Measurements from ENCODE around the gene MIEF1.

Gene MIEF1

DNA sequence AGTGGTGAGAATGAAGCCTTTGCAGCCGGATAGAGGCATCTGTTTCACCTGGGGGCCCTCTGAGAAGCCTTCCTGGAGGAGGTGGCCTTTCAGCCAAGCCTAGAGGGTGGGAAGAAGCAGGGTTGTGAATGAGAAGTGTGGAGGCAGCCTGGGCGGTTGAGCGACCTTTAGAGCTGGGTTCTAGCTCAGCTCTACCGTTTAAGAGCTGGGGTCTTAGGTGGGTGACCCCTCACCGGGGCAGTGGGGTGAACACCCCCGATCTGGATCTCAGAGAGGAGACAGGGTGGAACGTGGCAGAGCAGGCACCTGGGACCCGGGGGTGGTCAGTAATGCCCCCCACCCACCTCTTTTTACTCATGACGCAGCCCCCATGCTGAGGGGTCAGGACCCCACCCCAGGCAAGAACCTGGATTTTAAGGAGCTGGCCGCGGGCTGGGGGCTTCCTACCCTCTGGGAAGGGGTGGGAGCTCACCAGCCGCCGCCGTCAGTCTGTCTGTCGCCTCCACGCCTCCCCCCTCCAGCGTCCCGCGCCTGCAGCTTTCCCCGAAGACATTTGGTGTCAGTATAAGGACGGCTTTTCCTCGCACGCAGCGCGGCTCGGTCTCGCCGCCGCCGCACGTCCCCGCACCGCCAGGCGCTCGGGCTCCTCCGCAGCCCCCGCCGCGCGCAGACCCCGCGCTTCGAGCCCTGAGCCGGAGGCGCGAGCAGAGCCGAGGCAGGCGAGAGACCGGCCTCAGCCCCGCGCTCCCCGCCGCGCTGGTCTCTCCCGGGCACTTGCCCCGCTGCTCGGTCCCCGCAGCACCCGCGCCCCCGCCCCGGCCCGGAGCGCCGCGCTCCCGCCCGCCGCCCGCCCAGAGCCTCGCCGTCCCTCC lies 55.1 kb downstream of the MIEF1 start:
- DNase-seq (ENCODE audit: low read depth in 2 of 2), result no peak

DNA sequence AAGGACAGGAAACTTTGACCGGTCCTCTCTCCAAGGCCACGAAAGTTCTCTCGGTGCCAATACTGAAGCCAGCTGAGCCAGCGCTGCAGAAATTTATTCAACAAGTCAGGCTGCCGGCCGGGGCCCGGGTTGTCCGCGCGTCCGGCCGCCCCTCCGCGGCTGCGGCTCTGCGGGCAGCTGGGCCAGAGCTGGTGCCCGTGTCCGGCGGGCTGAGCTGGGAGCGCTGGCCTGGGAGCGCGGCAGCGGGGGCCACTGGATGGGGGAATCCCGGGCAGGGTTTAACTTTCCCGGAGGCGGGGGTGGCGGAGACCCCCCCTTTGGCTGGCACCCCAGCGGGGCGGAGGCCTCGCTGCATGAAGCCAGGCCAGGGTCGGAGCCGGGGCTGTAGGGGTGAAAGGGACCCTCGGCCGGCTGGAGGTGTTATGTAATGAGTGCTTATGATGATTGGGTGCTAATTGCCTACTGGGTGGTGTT lies 56.2 kb downstream of the MIEF1 start:
- DNase-seq (ENCODE audit: low read depth in 2 of 2), result no peak

DNA sequence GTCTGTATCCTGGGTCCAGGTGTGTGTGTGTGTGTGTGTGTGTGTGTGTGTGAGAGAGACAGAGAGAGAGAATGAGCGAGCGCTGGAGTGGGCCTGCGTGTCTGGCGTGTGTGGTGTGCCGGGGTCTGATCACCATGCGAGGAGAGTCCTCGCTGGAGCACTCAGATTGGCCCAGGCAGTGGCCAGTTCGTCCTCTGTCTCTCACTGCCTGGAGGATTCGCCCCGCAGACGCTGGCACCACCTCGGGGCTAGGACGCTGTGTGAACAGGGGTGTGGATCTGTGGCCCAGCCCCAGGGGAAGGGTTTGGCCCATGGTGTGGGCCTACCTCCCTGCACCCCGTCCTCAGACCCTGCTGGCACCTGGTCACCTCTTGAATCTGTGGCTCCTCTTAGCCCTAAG lies 56.9 kb downstream of the MIEF1 start:
- DNase-seq (ENCODE audit: low read depth in 2 of 2), result no peak

DNA sequence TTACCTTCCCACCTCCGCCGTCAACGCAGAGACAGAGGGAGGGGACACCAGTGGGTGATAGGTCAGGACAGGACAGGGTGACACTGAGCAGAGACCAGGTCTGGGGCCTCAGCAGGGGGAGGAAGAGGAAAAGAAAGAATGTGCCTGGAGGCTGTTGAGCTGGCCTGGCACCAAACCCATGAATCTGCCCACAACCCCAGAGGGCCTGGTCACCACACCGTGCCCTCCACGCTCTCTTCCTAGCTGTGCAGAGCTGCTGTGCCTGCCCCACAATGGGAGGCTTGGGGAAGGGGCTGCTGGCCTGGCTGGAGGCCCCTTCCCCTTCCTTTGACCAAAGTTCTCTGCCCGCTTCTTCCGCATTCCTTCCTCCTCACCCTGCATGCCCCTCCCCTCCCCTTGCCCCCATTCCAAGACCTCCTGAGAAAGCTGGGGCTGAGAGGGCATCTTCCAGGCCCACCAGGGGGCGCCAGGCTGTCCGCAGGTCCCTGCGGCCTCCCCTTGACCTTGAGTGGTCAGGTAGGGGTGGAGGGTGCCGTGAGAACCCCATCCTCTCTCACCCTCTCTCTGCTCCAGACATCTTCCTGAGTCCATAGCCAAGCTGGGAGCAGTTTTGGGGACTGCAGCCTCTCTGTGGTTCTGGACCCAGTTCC lies 57.5 kb downstream of the MIEF1 start:
- no peak for DNase-seq (ENCODE audit: low read depth in 2 of 2)

DNA sequence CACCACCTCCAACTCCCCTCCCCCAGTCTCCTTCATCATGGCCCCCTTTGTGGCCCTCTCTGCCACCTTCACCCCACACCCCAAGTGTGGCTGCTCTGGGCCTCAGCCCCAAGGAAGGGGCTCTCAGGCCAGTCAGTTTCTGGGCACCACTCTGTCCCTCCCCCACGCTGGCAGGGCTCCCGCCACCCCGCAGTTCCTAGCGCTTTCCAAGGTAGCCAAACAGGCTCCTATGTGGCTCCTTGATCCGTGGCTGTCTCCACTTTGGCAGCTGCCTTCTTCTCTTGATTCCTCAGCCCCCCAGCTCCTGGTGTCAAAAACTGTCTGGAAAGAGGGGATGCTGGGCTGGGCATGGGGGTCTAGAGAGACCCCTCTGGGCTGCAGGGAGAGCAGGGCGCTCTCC lies 58.0 kb downstream of the MIEF1 start:
- DNase-seq (ENCODE audit: low read depth in 2 of 2), result no peak

DNA sequence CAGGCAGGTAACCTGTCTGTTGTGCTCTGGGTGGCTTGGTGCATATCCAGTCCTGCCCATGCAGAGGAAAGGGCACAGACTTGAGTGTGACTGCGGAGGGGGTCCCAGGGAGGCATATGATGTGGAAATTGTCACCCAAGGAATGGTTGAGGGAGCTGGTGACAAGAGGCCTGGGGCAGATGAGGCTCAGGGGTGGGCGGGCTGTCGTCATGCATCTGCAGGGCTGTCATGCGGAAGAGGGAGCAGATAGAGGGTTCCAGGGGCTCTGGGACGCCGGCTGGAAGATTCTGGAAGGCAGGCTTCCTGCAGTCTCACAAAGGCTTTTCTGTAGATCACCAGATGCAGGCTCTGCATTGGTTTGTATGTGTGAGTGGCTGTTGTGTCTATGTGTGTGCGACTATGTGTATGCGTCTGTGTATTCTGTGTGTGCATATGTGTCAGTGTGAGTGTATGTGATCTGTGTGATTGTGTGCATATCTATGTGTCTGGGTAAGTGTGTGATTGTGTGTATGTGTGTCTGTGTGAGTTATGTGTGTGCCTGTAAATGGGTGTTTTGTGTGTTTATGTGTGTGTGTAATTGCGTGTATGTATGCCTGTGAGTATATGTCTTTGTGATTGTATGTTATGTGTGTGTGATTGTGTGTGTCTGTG lies 60.9 kb downstream of the MIEF1 start:
- DNase-seq (ENCODE audit: low read depth in 2 of 2), result no peak

DNA sequence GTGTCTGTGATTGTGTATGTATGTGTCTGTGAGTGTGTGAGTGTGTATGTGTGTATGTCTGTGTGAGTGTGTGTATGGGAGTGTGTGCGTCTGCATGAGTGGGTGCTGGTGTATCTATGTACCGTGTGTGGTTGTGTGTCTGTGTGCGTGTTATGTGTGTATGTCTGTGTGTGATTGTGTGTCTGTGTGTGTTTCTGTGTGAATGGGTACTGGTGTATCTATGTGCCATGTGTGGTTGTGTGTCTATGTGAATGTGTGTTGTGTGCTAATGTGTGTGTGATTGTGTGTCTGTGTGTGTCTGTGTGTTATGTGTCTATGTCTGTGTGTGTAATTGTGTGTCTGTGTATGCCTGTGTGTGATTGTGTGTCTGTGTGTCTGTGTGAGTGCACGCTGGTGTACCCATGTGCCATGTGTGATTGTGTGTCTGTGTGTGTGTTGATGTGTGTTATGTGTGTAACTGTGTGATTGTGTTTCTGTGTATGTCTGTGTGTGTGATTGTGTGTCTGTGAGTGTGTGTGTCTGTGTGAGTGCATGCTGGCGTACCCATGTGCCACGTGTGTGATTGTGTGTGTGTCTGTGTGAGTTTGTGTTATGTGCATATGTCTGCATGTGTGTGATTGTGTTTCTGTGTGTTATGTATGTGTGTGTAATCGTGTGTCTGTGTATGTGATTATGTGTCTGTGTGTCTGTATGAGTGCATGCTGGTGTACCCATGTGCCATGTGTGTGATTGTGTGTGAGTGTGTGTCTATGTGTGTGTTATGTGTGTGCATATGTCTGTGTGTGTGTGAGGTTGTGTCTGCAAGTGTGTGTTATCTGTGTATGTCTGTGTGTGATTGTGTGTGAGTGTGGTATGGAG lies 61.7 kb downstream of the MIEF1 start:
- no peak for DNase-seq (ENCODE audit: low read depth in 2 of 2)

DNA sequence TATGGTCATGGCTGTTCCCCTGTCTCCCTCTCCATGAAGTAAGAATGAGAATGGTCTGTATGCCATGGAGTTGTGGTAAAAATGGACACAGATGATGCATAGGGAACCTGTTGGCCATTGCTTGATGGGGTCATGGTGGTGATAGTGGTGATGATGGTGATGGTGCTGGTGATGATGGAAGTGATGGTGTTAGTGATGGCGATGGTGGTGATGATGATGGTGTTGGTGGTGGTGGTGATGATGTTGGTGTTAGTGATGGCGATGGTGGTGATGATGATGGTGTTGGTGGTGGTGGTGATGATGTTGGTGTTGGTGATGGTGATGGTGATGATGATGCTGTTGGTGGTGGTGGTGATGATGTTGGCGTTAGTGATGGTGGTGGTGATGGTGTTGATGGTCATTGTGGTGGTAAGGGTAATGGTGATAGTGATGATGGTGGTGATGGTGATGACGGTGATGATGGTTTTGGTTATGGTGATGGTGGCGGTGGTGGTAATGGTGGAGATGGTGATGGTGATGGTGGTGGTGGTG lies 63.4 kb downstream of the MIEF1 start:
- no peak for DNase-seq (ENCODE audit: low read depth in 2 of 2)

DNA sequence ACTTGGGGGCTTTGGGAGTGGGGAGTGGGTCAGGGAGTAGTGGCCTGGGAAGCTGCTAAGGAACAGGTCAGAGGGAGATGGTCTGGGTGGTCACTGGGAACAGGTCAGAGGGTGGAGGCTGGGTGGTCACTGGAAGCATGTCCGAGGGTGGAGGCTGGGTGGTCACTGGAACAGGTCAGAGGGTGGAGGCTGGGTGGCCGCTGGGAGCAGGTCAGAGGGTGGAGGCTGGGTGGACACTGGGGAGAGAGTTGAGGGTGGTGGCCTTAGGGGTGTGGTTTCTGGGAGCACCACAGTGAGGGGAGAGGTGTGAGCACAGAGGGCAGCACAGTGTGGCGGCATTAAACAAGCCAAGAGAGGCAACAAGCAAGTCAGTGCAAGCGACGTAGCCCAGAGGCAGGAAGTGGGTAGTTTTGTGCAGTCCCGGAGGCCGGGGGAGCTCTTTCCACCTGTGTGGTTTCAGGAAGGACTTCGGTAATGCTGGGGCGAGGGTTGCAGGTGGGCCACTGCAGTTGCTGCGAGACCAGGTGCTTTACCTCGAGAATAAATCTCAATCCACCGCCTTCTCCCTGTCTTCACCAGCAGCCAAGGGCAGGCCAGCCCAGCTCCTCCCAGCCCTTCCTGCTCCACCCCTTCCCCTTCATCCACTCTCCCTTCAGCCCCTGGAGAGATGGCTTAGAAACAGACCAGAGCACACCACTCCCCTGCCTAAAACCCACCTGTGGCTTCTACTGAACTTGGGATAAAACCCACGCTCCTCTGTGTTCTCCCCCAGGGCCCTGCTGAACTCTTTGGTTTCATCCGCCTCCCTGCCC lies 65.3 kb downstream of the MIEF1 start:
- DNase-seq (ENCODE audit: low read depth in 2 of 2), result peak in 1 of 2 donors; percentile 17

Measured in stimulated activated CD4-positive, alpha-beta T cell treated with anti-CD3 and anti-CD28 coated beads, Interleukin-15, amount 100 ng/mL, for 48 hours (primary cell).